OCI-LY1 (cell line): ENCODE results near the gene ALDH1B1.

Source experiments
- CTCF ChIP-seq: fragments of 200-600 bp; sonication (generic), shearing (Covaris generic); IDR thresholded peaks from 2 replicates; pipeline ENCODE4 v1.5.1; 2017; ENCODE audit warnings: mild to moderate bottlenecking, antibody characterized with exemption, low read length, moderate library complexity, mixed read lengths
- EZH2 ChIP-seq: fragments of 200-600 bp; sonication (generic), shearing (Covaris generic); IDR thresholded peaks from 2 replicates; pipeline ENCODE4 v1.8.0; 2017; ENCODE audit warnings: borderline replicate concordance, mixed run types, mild to moderate bottlenecking, antibody characterized with exemption, low read length, moderate library complexity, mixed read lengths

GRCh38 chr9:38396371-38396671, 3.8 kb downstream of the ALDH1B1 start:
- TF ChIP-seq CTCF (no peak), EZH2 (no peak)
